CD4-positive, alpha-beta T cell treated with Interleukin-6 for 4 hours (primary cell): ENCODE results near the gene NAXE.
A peak's percentile ranks its signal among the peaks of the same experiment; 100 is the strongest.
"Not testable (repeated sequence)": the region's sequence is repeated elsewhere in the genome, so short reads cannot be mapped to it uniquely, and the experiment has no call there.

ENCODE experiments used
- DNase-seq: peaks from one replicate; pipeline ENCODE4 v3.0.0-alpha.2; 2020; ENCODE audit warnings: mixed read lengths

Gene NAXE

GRCh38 chr1:156594190-156594589, 2.6 kb downstream of the NAXE start:
- DNase-seq = no peak

- no peak for DNase-seq
These were observed 3.4 kb downstream of the NAXE start for GRCh38 chr1:156595016-156595415.

- DNase-seq = no peak
These were observed 4.8 kb downstream of the NAXE start for GRCh38 chr1:156596426-156596825.

GRCh38 chr1:156598125-156598524, 6.5 kb downstream of the NAXE start:
- no peak for DNase-seq

GRCh38 chr1:156598731-156599432, 7.3 kb downstream of the NAXE start:
- DNase-seq = no peak

- DNase-seq = no peak
These were observed 8.2 kb downstream of the NAXE start for GRCh38 chr1:156599811-156600210.

GRCh38 chr1:156600733-156601121, 9.2 kb downstream of the NAXE start:
- DNase-seq = no peak

- DNase-seq = peak; percentile 76
These were observed 9.7 kb downstream of the NAXE start, which contains the start of gene GPATCH4 for GRCh38 chr1:156601122-156601830. GPATCH4 (minus strand) TSS chr1:156601479.

GRCh38 chr1:156601892-156602291, 10.3 kb downstream of the NAXE start:
- DNase-seq = no peak

GRCh38 chr1:156602557-156602993, 11.0 kb downstream of the NAXE start:
- peak; percentile 20 for DNase-seq

- not testable (repeated sequence) for DNase-seq
These were observed 15.8 kb downstream of the NAXE start for GRCh38 chr1:156607344-156607743.

GRCh38 chr1:156608036-156608674, 16.6 kb downstream of the NAXE start:
- peak; percentile 74 for DNase-seq

GRCh38 chr1:156608981-156609380, 17.4 kb downstream of the NAXE start:
- peak; percentile 70 for DNase-seq

- DNase-seq = not testable (repeated sequence)
These were observed 18.5 kb downstream of the NAXE start for GRCh38 chr1:156610072-156610471.

- DNase-seq = no peak
These were observed 21.1 kb downstream of the NAXE start for GRCh38 chr1:156612666-156613065.

- no peak for DNase-seq
These were observed 24.4 kb downstream of the NAXE start for GRCh38 chr1:156615946-156616345.

- no peak for DNase-seq
These were observed 24.9 kb downstream of the NAXE start for GRCh38 chr1:156616463-156616862.

- peak; percentile 34 for DNase-seq
These were observed 27.4 kb downstream of the NAXE start, which contains the start of gene HAPLN2 for GRCh38 chr1:156618853-156619581. HAPLN2 (plus strand) TSS chr1:156619415; CDS start chr1:156623491, 4,076 bp downstream.

GRCh38 chr1:156619582-156619955, 28.0 kb downstream of the NAXE start:
- no peak for DNase-seq

- no peak for DNase-seq
These were observed 31.2 kb downstream of the NAXE start for GRCh38 chr1:156622581-156623297.

- DNase-seq = peak; percentile 50
These were observed 32.6 kb downstream of the NAXE start for GRCh38 chr1:156623946-156624813.
